H1 (cell line): ENCODE data around the gene SERTAD2.

Experiments
- BRCA1 ChIP-seq: IDR thresholded peaks from 2 replicates; pipeline ENCODE4 v1.6.1; 2012; ENCODE audit warnings: low read depth, low read length, improper control_type of control experiment
- CEBPB ChIP-seq: IDR thresholded peaks from 2 replicates; pipeline ENCODE4 v1.6.1; 2012; ENCODE audit warnings: low read depth, low read length
- EZH2 ChIP-seq: fragments of 200-600 bp; sonication (generic); IDR thresholded peaks from 2 replicates; pipeline ENCODE4 v1.7.1; 2012; ENCODE audit warnings: low read depth, mild to moderate bottlenecking, moderate library complexity, low read length, inconsistent platforms; ENCODE audit not compliant: severe bottlenecking
- GABPA ChIP-seq: IDR thresholded peaks from 2 replicates; pipeline ENCODE4 v1.6.1; 2011; ENCODE audit warnings: mild to moderate bottlenecking, low read length, moderate library complexity, borderline replicate concordance; ENCODE audit not compliant: insufficient read depth
- RFX5 ChIP-seq: IDR thresholded peaks from 2 replicates; pipeline ENCODE4 v1.6.1; 2011; ENCODE audit warnings: low read depth, low read length, improper control_type of control experiment, borderline replicate concordance
- RNF2 ChIP-seq: fragments of 200-900, 300-1000 bp; sonication (generic); IDR thresholded peaks from 2 replicates; pipeline ENCODE4 v1.7.1; 2016; ENCODE audit warnings: borderline replicate concordance, low read depth, mild to moderate bottlenecking, antibody characterized with exemption, low read length; ENCODE audit not compliant: poor library complexity, severe bottlenecking; ENCODE audit errors: missing control alignments
- SUZ12 ChIP-seq: fragments of 200-600 bp; sonication (generic); IDR thresholded peaks from 2 replicates; pipeline ENCODE4 v1.6.1; 2012; ENCODE audit warnings: mild to moderate bottlenecking, inconsistent platforms, low read length, moderate library complexity, mixed read lengths
- YY1 ChIP-seq: IDR thresholded peaks from 2 replicates; pipeline ENCODE4 v1.6.1; 2011; ENCODE audit warnings: low read depth, mild to moderate bottlenecking, low read length
- TF ChIP-seq, protein P1 (sequence below), 3 experiments: IDR thresholded peaks; 1 replicate in 2 of 3; 2 replicates in 1 of 3; pipeline versions ENCODE4 v1.5.1 to v1.6.1; 2011; ENCODE audit warnings: low read length in 3 of 3, mild to moderate bottlenecking in 3 of 3, inconsistent platforms in 2 of 3, low read depth in 1 of 3, moderate library complexity in 1 of 3; ENCODE audit not compliant: insufficient read depth in 1 of 3; ENCODE audit errors: control extremely low read depth in 1 of 3
- TF ChIP-seq, protein P2 (sequence below): IDR thresholded peaks from 2 replicates; pipeline ENCODE4 v1.6.1; 2011; ENCODE audit warnings: low read length, improper control_type of control experiment

- no peak for TF ChIP-seq EZH2
- TF ChIP-seq, protein P1, sequence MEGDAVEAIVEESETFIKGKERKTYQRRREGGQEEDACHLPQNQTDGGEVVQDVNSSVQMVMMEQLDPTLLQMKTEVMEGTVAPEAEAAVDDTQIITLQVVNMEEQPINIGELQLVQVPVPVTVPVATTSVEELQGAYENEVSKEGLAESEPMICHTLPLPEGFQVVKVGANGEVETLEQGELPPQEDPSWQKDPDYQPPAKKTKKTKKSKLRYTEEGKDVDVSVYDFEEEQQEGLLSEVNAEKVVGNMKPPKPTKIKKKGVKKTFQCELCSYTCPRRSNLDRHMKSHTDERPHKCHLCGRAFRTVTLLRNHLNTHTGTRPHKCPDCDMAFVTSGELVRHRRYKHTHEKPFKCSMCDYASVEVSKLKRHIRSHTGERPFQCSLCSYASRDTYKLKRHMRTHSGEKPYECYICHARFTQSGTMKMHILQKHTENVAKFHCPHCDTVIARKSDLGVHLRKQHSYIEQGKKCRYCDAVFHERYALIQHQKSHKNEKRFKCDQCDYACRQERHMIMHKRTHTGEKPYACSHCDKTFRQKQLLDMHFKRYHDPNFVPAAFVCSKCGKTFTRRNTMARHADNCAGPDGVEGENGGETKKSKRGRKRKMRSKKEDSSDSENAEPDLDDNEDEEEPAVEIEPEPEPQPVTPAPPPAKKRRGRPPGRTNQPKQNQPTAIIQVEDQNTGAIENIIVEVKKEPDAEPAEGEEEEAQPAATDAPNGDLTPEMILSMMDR (IDR thresholded peaks at IDR 0.05; ENCODE audit: control extremely low read depth in 1 of 3, insufficient read depth in 1 of 3, low read depth in 1 of 3, low read length in 3 of 3), result no peak
- no peak for TF ChIP-seq YY1
- TF ChIP-seq BRCA1, result no peak
- no peak for TF ChIP-seq SUZ12
- TF ChIP-seq CEBPB, result no peak
- TF ChIP-seq, protein P2, sequence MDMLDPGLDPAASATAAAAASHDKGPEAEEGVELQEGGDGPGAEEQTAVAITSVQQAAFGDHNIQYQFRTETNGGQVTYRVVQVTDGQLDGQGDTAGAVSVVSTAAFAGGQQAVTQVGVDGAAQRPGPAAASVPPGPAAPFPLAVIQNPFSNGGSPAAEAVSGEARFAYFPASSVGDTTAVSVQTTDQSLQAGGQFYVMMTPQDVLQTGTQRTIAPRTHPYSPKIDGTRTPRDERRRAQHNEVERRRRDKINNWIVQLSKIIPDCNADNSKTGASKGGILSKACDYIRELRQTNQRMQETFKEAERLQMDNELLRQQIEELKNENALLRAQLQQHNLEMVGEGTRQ, result no peak
- no peak for TF ChIP-seq RNF2
- TF ChIP-seq GABPA, result no peak
- TF ChIP-seq RFX5, result no peak
Observed at GRCh38 chr2:64602436-64602835, 51.3 kb downstream of the SERTAD2 start.
